SW480 (cell line): ENCODE data around the gene RPL32.
"Not testable (repeated sequence)": the region's sequence is repeated elsewhere in the genome, so short reads cannot be mapped to it uniquely, and the experiment has no call there.

ENCODE experiments used
- DNase-seq: peaks from one replicate; pipeline ENCODE4 v3.0.0-alpha.2; 2016; ENCODE audit warnings: low spot score

The RPL32 gene

DNA sequence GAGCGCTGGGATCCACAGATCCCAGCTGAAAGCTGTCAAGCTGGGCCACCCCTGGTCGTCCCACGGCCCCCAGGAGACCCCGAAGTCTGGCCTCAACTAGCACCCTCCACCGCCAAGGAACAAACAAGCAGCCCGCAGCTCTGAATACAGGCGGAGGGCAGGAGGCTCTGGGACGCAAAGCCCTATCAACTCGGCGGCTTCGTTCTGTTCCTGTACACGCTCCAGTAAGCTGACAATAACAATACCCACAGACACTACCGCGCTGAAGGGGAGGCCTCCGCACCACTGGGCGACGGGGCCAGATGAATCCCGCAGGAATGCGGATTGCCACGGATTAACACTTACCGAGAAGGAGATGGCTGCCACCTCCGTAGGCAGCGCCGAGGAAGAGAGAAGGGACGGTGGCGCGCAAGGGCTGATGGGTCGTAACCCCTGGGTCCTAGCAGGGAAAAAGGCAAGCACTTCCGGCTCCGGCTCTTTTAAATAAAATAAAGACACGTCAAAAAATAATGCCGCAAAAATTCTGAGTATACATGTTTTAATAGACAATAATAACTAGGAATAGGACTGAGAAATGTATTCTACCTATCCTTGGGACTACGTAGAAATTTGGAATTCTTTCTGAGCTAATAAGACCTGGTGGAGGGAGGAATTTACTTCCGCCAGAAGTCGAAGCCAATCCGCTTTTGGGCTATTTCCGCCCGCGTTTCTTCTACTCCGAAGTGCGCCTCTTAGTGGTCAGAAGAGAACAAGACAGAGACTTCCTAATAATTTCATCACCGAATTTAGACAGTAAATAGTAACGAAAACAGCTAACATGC lies at the start of gene RPL32:
RPL32 (minus strand) TSS at position 417 of the 821 bp plus-strand sequence. CDS start 1,328 bp downstream, outside the sequence.
- DNase-seq = peak; percentile 95

- DNase-seq = peak; percentile 89
Measured at GRCh38 chr3:12890610-12891390, 49.4 kb upstream of the RPL32 start.

DNA sequence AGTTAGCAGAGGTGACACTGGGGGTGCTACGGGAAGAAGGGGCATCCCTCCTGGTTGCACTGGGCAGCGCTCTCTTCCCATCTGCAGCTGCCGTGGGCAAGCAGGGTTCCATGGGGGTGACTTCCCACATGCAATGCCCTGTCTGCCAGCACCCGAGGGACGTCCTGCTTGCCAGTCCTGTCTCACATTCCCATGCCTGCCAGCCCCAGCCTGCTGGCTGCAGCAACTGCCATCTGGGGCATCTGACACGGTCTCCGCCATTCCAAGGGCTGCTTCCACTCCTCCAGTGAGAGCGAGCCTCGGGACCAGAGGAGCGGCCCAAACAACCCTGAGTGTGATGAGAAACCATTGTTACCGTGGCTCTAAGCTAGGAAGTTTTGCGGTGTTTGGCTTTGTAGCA lies 45.4 kb upstream of the RPL32 start:
- DNase-seq = no peak

GRCh38 chr3:12886106-12886679 lies 44.8 kb upstream of the RPL32 start:
- DNase-seq = no peak

- DNase-seq = no peak
Measured at GRCh38 chr3:12885583-12885930, 44.2 kb upstream of the RPL32 start.

DNA sequence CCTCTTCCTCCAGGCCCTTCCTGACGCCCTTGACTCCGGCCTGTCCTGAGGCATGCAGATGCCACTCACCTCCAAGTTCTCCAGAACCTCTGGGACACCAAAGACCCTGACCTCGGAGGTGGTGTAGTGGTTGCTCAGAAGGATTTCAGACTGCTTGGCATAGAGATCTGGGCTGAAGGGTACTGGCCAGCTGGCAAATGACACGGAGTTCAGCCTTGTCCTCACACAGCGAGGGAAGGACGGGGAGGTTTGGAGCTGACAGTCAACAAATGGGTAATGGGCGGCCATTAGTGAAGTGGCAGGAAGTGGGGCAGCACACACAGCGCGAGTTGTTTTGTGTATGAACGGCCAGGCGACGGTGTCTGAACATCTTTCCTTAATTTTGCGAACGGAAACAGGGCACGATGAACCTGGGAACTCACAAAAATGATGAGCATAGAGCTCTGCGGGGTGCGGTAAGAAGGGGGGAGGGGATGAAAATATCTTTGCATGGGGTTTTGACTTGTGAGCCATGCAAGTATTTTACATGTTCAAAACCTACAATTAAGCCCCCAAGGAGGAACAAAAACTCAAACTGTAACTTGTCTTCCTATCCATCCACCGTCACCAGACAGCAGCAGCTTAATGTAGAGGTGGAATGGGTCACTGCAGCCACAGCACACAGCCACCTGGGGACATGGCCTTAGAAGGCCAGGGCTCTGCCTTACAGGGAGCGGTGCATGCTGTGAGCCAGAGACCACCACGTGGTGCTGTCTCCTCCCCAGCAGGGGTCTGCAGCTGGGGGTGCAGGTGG lies 43.6 kb upstream of the RPL32 start:
- no peak for DNase-seq

GRCh38 chr3:12884186-12884680 lies 42.9 kb upstream of the RPL32 start:
- no peak for DNase-seq

DNA sequence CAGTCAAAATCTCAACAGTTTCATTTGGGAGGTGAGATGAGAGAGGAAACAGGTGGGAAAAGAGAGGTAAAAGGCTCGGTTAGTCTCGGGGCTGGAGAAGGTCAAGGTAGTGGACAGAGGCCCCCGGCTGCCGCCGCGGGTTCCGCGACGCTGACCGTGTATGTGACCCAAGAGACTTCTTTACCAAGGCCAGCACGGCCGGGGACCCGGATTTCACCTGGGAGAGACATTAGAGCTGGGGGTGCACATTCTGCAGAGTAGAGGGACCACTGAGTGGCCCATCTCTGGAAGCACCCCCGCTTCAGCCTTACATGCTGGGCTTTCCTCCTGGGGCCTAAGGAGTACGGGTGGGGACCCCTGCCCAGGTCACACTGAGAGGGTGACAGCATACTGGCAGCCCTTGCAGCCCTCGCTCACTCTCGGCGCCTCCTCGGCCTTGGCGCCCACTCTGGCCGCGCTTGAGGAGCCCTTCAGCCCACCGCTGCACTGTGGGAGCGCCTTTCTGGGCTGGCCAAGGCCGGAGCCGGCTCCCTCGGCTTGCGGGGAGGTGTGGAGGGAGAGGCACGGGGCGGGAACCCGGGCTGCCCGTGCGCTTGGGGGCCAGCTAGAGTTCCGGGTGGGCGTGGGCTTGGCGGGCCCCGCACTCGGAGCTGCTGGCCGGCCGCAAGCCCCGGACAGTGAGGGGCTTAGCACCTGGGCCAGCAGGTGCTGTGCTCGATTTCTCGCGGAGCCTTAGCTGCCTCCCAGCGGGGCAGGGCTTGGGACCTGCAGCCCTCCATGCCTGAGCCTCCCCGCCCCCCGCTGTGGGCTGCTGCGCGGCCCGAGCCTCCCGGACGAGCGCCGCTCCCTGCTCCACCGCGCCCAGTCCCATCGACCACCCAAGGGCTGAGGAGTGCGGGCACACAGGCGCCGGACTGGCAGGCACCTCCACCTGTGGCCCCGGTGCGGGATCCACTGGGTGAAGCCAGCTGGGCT lies 41.3 kb upstream of the RPL32 start:
- DNase-seq = no peak

DNA sequence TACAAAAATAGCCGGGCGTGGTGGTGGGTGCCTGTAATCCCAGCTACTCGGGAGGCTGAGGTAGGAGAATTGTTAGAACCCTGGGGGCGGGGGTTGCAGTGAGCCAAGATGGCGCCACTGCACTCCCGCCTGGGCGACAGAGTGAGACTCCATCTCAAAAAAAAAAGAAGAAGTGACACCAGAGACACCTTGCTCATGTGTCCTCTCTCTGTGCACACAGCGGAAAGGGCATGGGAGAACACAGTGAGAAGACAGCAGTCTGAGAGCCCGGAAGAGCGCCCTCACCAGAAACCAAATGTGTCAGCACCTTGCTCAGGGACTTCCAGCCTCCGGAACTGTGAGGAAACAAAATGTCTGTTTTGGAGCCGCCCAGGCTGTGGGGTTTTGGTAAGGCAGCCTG lies 40.5 kb upstream of the RPL32 start:
- not testable (repeated sequence) for DNase-seq

DNA sequence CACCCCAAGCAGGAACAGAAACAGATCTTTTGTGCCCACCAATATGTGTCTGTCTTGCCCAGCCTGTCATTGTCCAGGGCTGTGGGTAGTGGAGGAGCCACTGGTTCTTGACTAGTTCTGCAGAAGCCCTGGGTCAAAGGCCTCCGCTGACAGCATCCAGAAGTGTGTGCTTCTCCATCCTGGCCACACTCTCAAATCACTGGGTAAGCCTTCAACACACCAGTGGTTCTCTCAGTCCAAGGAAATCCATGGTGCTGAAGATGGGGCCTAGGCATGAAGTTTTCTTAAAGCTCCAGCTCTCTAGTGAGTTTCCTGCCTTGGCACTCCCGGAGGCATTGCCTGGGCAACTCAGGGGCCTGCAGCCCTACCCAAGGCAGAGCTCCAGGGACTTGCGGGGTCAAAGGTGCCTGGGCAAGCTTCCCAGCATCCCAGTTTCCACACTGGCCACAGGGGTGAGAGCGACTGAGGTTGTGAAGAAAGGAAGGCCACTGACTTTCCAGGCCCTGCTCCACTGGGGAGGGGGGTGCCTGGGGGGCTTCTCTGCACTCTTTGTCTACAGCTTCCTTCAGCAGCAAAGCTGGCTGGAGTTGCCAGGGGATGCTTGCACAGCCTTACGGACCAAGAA lies 37.9 kb upstream of the RPL32 start:
- no peak for DNase-seq

DNA sequence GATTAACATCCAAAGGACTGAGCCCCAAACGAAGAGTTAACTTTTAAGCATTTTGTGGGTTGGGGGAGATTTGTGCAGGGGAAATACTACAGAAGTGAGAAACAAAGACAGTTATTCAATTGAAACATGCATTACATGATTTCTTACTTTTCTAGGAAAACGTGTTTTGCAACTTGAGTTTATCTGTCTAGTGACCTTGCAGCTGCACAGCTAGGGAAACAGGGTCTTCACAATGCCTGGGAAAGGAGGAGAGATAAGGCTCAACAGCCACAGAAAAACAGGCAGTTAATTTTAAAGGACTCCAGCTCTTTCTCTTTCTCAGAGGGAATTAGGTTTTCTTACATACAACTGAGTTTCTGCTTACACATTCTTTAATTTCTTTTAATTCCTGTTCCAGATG lies 37.4 kb upstream of the RPL32 start:
- DNase-seq = not testable (repeated sequence)

DNA sequence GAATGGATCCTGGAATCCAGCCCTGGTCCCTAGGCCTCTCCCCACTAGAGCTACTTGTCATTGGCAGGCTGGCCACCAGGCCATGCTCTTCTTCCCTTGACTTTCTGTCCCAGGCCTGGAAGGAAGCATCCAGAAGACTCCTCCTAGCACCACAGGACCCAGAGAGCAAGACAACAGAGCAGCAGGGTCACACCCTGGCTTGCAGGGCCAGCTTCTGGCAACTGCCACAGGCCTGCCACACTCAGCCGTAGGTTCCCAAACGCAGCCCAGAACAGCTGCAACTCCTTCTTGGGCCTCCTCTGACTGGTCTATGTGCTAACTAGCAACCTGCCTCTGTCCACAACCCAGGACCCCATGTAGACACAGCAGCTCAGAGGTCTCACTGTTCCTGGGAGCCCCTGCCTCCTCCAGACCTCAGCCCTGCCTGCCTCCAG lies 36.8 kb upstream of the RPL32 start:
- no peak for DNase-seq

GRCh38 chr3:12877040-12877439 lies 35.7 kb upstream of the RPL32 start:
- DNase-seq = no peak

DNA sequence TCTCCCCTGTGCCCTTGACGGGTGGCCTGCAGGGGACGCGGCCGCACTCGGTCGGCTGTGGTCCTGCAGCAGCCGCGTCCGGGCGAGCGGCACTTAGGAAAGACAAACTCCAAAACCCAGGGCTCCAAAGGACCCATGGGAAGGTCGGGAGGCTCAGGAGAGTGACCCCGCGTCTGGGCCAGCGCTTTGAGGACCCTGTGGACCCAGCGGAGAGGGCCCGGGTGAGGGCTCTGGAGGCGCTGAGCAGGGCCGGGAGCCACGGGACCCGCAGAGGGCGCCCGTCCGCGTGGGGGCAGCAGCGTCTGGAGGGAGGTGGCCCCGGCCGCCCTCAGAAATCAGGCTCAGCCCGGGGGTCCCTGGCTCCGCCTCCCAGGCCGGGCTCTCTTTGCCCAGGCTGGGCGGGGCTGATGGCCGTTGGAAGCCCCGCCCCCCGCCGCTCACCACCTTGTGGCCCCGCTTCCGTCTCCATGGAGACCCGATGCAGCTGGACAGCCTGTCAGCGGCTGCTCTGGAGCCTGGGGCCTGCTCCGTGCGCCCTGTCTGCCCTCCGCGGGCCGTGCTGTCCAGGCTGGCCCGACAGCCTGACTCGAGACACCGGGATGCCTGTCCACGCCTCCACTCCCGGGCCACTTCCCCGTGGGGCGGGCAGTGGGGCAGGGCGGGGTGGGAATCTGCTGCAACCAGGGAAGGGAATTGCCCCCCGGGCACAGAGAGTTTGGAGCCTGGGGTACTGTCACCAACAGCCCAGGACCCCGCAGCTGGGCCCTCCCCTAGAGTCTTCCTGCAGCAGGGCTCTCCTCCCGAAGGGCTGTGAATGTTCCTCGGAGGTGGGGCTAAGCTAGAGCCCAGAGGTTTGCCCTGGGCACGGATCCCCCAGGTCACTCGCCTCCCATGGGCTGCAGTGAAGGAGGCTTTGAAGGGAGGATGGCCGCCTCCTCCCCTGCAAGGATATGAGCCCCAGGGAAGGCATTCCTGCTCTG lies 34.8 kb upstream of the RPL32 start:
- no peak for DNase-seq

GRCh38 chr3:12871404-12871983 lies 30.1 kb upstream of the RPL32 start:
- no peak for DNase-seq

- no peak for DNase-seq
Measured at GRCh38 chr3:12870942-12871341, 29.6 kb upstream of the RPL32 start.

DNA sequence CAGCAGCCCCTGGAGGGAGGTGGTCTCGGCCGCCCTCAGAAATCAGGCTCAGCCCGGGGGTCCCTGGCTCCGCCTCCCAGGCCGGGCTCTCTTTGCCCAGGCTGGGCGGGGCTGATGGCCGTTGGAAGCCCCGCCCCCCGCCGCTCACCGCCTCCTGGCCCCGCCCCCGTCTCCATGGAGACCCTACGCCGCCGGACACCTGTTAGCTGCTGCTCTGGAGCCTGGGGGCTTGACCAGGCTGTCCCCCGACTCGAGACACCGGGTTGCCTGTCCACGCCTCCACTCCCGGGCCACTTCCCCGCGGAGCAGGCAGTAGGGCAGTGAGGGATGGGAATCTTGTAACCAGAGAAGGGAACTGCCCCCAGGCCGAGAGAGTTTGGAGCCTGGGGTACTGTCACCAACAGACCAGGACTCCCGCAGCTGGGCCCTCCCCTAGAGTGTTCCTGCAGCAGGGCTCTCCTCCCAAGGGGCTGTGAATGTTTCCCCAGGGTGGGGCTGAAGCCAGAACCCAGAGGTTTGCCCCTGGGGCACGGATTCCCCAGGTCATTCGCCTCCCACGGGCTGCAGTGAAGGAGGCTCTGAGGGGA lies 27.8 kb upstream of the RPL32 start:
- no peak for DNase-seq
